Measurements from ENCODE around the gene AQP11. TPM values are rescaled to one million over a fixed set of nuclear protein-coding genes. Genes with fewer than 3 reads are reported as not detected.
A peak's percentile ranks its signal among the peaks of the same experiment; 100 is the strongest.

Gene AQP11
- total RNA-seq, 6 experiments from 2014 or later, result 3.9 to 11.9 (median 6.5) TPM

GRCh38 chr11:77642228-77642627 lies 52.5 kb downstream of the AQP11 start:
- H3K4me3 ChIP-seq, result no peak overlapping the region
- peak overlapping the region; percentile 3 to 64 (median 54) for H3K27ac ChIP-seq
- H3K36me3 ChIP-seq, result no peaks in the 10 kb centered on the region
- H3K9me3 ChIP-seq, result no peaks in the 10 kb centered on the region
- H3K4me1 ChIP-seq, result peaks cover 0 to 29% (median 6%) of the 10 kb centered on the region in 4 donors
- 48% methylated on average over 2 of the region's 2 CpGs for WGBS (ENCODE audit: insufficient coverage, low coverage, low lambda C conversion rate, missing lambda C conversion rate)
- H3K27me3 ChIP-seq, result no peaks in the 10 kb centered on the region
- intact Hi-C loops (cut with DNase I), result no loop called here
- peak in 1 of 3 donors; percentile 65 for DNase-seq
- ATAC-seq, result peak; percentile 66 to 70 (median 70)
- TF ChIP-seq POLR2A (IDR thresholded peaks at IDR 0.05), result no peak
- no peak for TF ChIP-seq CTCF (IDR thresholded peaks at IDR 0.05)

- TF ChIP-seq CTCF (IDR thresholded peaks at IDR 0.05) (no peak), POLR2A (IDR thresholded peaks at IDR 0.05) (no peak)
Observed at GRCh38 chr11:77644887-77645286, 55.1 kb downstream of the AQP11 start.

GRCh38 chr11:77647654-77648305 lies 58.0 kb downstream of the AQP11 start:
- no peaks in the 10 kb centered on the region for H3K27me3 ChIP-seq
- H3K27ac ChIP-seq, result no peak overlapping the region
- H3K9me3 ChIP-seq, result no peaks in the 10 kb centered on the region
- no peaks in the 10 kb centered on the region for H3K36me3 ChIP-seq
- no peak for DNase-seq
- intact Hi-C loops (cut with DNase I), result no loop called here
- no peak for ATAC-seq
- WGBS (ENCODE audit: insufficient coverage, low coverage, low lambda C conversion rate, missing lambda C conversion rate), result 51% methylated on average over 3 of the region's 3 CpGs
- TF ChIP-seq POLR2A (IDR thresholded peaks at IDR 0.05), result no peak
- no peak for TF ChIP-seq CTCF (IDR thresholded peaks at IDR 0.05)
- peaks cover 0 to 10% (median 3%) of the 10 kb centered on the region in 4 donors for H3K4me1 ChIP-seq
- H3K4me3 ChIP-seq, result no peak overlapping the region

More at GRCh38 chr11:77644887-77645286, 55.1 kb downstream of the AQP11 start:
- H3K4me1 ChIP-seq, result peaks cover 0 to 25% (median 6%) of the 10 kb centered on the region in 4 donors
- H3K4me3 ChIP-seq, result no peak overlapping the region
- no peaks in the 10 kb centered on the region for H3K27me3 ChIP-seq
- DNase-seq (no peak), ATAC-seq (no peak)
- no peaks in the 10 kb centered on the region for H3K36me3 ChIP-seq
- intact Hi-C loops (cut with DNase I), result no loop called here
- H3K9me3 ChIP-seq, result no peaks in the 10 kb centered on the region
- H3K27ac ChIP-seq, result no peak overlapping the region
- WGBS (ENCODE audit: insufficient coverage, low coverage, low lambda C conversion rate, missing lambda C conversion rate), result 100% methylated on average over 1 of the region's 1 CpG

GRCh38 chr11:77650123-77650522 lies 60.4 kb downstream of the AQP11 start:
- Histone ChIP-seq H3K27me3 (no peaks in the 10 kb centered on the region), H3K4me3 (no peak overlapping the region), H3K4me1 (no peaks in the 10 kb centered on the region), H3K9me3 (no peaks in the 10 kb centered on the region), H3K27ac (no peak overlapping the region), H3K36me3 (no peaks in the 10 kb centered on the region)
- no peak for TF ChIP-seq CTCF (IDR thresholded peaks at IDR 0.05)
- no peak for TF ChIP-seq POLR2A (IDR thresholded peaks at IDR 0.05)
- DNase-seq (no peak), ATAC-seq (no peak)
- intact Hi-C loops (cut with DNase I), result no loop called here
- WGBS (ENCODE audit: insufficient coverage, low coverage, low lambda C conversion rate, missing lambda C conversion rate), result 58% methylated on average over 3 of the region's 3 CpGs

Measured in right lobe of liver (tissue), 6 donors.